ENCODE data around the gene TNPO2. TPM values are rescaled to one million over a fixed set of nuclear protein-coding genes. Genes with fewer than 3 reads are reported as not detected.

The TNPO2 gene
- total RNA-seq, 4 donors from 2014 or later = 50.8 to 59.8 (median 54.8) TPM

DNA sequence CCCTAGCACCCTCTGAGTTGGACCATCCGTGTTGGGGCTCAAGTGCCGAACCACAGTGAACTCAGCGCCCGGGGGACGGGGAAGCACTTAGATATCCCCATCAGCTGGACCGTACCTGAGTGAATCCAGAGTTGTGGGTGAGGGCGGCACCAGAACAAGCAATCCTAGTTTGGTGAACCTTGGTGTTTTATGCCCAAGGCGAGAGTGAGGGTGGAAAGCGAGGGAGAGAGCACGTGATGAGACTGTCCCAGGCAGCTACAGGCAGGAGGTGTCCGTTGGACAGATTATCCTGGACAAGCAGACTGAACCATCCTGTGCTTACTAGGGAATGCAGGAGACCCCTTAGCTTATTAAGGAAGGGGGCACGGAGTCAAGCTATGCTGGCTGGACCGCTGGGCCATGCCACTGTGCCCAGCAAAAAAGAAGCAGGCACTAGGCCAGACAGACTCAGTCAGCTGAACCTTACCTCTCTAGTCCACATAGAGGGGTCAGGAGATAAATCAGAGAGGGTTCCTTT is 14.2 kb upstream of the TNPO2 start:
- H3K27ac ChIP-seq = peak overlapping the region in 1 of 3 donors; percentile 94

DNA sequence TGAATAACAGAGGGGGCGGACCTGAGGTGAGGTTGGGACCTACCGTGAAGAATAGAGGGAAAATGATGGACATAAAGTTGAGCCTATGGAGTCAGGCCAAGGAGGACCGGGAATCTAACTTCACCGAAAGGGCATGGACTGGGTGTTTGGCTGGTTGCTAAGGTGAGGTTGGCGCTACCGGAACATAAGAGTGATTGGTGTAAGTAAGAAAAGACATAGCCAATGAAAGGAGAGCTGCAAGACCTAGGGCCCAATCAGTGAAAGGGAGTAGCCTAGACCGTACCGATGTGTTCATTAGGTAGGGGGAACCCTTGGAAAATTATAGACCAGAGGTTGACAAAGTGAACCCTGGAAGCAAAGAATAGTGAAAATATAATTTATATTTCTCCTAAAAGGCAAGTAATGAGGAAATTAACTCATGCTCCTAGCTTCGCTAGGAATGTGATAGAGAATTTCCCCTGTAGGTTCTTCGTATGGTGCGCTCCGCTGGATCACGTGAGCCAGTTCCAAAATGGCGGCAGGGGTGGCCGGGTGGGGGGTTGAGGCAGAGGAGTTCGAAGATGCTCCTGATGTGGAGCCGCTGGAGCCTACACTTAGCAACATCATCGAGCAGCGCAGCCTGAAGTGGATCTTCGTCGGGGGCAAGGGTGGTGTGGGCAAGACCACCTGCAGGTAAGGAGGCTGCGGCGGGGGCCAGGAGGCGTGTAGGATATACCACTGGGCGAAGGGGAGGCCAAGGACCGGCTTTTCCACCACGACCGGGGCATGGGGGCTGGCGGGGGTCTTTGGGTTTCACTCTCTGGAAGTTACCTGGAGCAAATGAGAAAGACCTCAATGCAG is 13.5 kb upstream of the TNPO2 start, which contains the start of gene GET3:
TSS of gene GET3 (plus strand) at position 503 of the 840 bp plus-strand sequence. CDS start at position 512, 9 bp downstream.
- peak in 1 of 2 donors; percentile 32 for TF ChIP-seq POLR2A (IDR thresholded peaks at IDR 0.05)
- TF ChIP-seq, protein P1, sequence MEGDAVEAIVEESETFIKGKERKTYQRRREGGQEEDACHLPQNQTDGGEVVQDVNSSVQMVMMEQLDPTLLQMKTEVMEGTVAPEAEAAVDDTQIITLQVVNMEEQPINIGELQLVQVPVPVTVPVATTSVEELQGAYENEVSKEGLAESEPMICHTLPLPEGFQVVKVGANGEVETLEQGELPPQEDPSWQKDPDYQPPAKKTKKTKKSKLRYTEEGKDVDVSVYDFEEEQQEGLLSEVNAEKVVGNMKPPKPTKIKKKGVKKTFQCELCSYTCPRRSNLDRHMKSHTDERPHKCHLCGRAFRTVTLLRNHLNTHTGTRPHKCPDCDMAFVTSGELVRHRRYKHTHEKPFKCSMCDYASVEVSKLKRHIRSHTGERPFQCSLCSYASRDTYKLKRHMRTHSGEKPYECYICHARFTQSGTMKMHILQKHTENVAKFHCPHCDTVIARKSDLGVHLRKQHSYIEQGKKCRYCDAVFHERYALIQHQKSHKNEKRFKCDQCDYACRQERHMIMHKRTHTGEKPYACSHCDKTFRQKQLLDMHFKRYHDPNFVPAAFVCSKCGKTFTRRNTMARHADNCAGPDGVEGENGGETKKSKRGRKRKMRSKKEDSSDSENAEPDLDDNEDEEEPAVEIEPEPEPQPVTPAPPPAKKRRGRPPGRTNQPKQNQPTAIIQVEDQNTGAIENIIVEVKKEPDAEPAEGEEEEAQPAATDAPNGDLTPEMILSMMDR (IDR thresholded peaks at IDR 0.05) = peak in 3 of 6 experiments; percentile 14 to 46 (median 23)
- intact Hi-C loops (cut with DNase I) = no loop called here
- Histone ChIP-seq H3K4me1 (peaks cover 24 to 35% of the 10 kb centered on the region in 2 donors), H3K27ac (peak within 1 kb of the TSS; percentile 84 to 94 (median 92)), H3K9me3 (no peaks in the 10 kb centered on the region), H3K36me3 (peaks cover 0 to 9% of the 10 kb centered on the region in 2 donors), H3K27me3 (no peaks in the 10 kb centered on the region), H3K4me3 (replicated peaks in 1 of 3) (peak within 1 kb of the TSS; percentile 24 to 91 (median 77))
- WGBS, 2 donors = 0% methylated on average over 18 to 28 of the region's 29 CpGs
- DNase-seq = peak; percentile 73 to 98

More for the DNA sequence above, 14.2 kb upstream of the TNPO2 start:
- Histone ChIP-seq H3K27me3 (no peaks in the 10 kb centered on the region), H3K4me1 (peaks cover 17 to 28% of the 10 kb centered on the region in 2 donors), H3K9me3 (no peaks in the 10 kb centered on the region), H3K36me3 (peaks cover 0 to 9% of the 10 kb centered on the region in 2 donors), H3K4me3 (replicated peaks in 1 of 3) (peak overlapping the region; percentile 24 to 91 (median 77))
- WGBS, 2 donors = 12 to 15% methylated on average over 12 to 13 of the region's 13 CpGs
- intact Hi-C loops (cut with DNase I) = no loop called here
- DNase-seq = no peak
- TF ChIP-seq, protein P1 (IDR thresholded peaks at IDR 0.05) = no peak
- no peak for TF ChIP-seq POLR2A (IDR thresholded peaks at IDR 0.05)

DNA sequence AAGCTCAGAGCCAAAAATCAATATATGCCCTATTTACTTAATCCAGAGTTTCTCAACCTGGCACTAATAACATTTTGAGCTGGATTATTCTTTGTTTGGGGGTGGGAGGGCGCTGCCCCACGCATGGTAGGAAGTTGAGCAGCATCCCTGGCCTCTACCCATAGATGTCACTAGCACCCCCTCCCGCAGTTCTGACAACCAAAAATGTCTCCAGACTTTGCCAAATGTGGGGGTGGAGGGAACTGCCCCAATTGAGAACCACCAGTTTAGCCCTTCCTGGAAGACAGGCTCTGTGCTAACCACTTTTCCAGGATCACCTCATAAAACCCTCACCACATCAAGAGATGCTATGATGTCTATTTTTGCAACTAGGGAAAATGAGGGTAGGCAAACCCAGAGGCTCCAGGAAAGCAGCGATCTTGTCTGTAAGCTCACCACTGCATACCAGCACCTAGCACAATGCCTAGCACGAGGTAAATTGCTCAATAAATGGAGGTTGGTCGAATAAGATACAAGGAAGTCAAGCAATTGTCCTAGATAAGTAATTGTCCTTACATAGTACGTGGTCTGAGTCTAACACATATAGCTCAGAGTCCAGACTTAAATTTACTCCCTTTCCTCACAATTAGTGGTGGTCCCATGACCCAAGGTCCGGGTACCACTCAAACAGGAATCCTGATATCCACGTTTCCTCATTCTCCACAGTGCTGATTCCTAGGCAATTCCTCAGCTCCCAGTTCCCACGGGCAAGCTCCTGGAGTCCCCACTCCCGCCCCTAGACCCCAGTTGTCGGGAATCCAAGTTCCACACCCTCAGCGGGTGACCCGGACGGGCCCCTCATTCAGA is 9.9 kb upstream of the TNPO2 start:
- WGBS, 2 donors = 0 to 1% methylated on average over 12 to 15 of the region's 15 CpGs
- Histone ChIP-seq H3K36me3 (peaks cover 25 to 26% of the 10 kb centered on the region in 2 donors), H3K9me3 (no peaks in the 10 kb centered on the region), H3K27ac (peak overlapping the region; percentile 86 to 91 (median 90)), H3K4me3 (replicated peaks in 1 of 3) (peak overlapping the region; percentile 67 to 97 (median 89)), H3K27me3 (no peaks in the 10 kb centered on the region), H3K4me1 (peaks cover 24 to 36% of the 10 kb centered on the region in 2 donors)
- TF ChIP-seq, protein P1 (IDR thresholded peaks at IDR 0.05) = no peak
- TF ChIP-seq POLR2A (IDR thresholded peaks at IDR 0.05) = no peak
- intact Hi-C loops (cut with DNase I) = no loop called here
- peak in 1 of 2 donors; percentile 6 for DNase-seq

DNA sequence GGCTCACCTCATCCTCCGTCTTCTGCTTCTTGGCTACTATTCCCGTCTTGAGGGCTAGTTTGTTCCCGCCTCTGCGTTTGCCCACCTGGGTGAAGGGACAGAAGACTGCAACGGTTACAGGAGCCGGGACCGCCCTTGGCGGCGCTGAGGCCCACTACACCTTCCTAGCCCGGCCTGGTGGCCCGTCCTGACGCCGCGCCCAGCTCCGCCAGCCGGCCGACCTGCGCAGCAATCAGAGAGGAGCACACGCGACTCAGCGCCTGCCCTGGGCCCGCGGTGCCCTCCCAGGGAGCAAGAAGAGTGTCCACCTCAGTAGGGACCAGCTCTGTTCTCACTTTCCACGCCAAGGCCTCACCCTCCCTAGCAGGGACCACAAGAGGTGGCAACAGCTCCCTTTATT is 7.6 kb upstream of the TNPO2 start:
- Histone ChIP-seq H3K9me3 (no peaks in the 10 kb centered on the region), H3K36me3 (peaks cover 28% of the 10 kb centered on the region in 2 donors), H3K27me3 (no peaks in the 10 kb centered on the region), H3K4me3 (replicated peaks in 1 of 3) (no peak overlapping the region), H3K27ac (no peak overlapping the region), H3K4me1 (peaks cover 19 to 25% of the 10 kb centered on the region in 2 donors)
- 93 to 94% methylated on average over 15 to 24 of the region's 24 CpGs for WGBS, 2 donors
- intact Hi-C loops (cut with DNase I) = no loop called here
- DNase-seq = no peak
- TF ChIP-seq, protein P1 (IDR thresholded peaks at IDR 0.05) = no peak
- no peak for TF ChIP-seq POLR2A (IDR thresholded peaks at IDR 0.05)
